ENCODE data around the gene DCPS.
"Not testable (repeated sequence)": the region's sequence is repeated elsewhere in the genome, so short reads cannot be mapped to it uniquely, and the experiment has no call there.

DCPS gene

DNA sequence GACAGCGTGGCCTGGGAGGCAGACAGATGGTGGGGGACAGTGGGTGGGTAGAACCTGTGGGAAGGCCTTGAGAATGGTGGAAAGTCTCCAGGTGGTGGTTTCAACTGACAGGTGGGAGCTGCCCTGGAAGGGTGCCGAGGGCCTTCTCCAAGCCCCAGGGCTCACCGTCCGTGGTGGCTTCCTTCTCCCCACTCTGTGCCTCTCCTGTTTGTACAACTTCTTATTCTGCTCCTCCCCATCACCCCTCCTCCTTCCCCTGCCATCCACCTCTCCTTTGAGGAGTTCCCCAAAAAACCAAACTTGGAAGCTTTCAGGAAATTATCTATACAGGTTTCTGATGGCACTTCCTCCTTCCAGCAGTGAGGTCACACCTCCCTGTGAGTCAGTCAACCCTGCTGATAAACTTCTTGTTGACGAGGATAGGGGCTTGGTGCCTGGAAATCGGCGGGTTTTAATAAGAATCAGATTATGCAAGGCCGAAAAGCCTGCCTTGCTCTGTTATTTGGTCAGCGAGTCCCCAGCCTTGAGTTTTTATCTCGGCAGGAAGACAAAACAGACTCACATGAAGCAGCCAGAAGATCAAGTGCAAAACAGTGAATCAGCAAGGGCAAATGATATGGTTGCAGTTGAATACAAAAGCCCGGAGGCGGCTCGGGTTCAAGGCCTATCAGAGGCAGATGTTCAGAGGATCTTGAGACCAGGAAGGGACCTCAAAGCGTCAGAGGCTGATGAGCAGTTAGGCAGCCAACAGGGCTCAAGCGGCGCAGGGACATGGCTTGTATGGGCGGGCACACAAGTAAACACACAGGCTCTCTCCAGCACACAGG, 42.1 kb downstream of the DCPS start:
- no peak for DNase-seq (ENCODE audit: low spot score)

DNA sequence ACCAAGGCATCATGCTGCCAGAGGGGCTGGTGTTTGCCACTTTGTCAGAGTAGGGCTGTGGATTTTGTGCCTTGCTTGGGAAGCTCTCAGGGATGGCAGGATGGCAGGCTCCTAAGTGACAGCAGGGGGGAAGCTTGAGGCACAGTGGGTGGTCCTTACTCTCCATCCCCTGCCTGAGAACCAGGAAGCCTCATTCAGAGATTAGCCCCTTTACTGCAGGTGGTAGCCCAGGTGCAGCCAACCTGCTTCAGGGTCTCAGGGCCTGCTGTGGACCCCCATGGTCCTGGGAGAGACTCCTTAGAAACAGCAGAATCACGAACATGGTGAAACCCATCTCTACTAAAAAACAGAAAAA, 42.7 kb downstream of the DCPS start:
- no peak for DNase-seq (ENCODE audit: low spot score)

DNA sequence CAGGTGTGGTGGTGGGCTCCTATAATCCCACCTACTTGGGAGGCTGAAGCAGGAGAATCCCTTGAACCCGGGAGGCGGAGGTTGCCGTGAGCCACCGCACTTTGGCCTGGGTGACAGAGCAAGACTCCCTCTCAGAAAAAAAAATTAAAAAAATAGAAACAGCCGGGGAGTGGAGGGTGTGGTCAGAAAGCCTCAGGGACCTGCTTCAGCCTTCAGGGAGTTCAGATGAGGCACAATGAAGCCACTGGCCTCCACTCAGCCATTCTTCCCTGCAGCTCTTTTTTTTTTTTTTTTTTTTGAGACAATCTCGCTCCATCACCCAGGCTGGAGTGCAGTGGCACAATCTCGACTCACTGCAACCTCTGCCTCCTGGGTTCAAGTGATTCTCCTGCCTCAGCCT, 43.1 kb downstream of the DCPS start:
- not testable (repeated sequence) for DNase-seq (ENCODE audit: low spot score)

DNA sequence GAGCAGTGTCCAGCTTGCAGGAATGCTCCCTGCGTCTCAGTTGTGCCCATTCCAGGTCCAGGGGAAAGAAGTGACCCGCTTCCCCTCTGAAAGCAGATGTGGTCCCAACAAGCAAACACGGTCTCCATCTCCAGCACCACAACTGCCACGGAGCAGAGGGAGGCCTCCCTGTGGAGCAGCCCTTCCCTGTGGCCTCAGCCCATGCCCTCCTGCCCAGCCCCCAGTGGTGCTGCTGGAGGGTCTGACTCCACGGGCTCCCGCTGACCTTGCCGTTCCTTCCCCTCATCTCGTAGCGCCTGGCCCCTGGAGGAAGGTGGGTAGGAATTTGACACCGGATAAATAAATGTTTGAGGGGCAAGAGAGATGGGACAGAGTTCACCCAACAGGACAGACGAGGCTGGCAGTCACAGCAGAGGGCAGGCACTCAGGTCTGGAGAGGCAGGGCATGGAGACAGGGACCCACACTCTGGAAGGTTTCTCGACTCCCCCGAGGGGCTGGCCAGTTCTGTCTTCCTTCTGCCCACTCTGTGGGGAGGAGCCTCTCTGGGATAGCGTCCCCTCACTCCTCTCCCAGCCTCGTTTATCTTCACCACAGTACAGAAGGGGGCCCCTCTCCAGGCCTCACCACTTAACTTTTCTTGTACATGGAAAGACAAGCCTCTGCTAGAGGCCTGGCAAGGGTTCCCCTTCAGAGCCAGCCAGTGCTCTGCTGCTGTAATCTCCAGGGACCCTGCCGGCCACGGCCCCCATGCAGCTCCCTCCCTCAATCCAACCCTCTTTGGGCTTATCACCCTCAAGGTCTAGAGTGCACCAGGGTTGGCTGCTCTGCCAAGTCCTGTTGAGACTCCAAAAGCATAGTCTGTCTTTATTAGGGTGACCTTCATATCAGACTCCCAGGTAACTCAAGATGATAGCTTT, 44.1 kb downstream of the DCPS start:
- DNase-seq (ENCODE audit: low spot score), result no peak

DNA sequence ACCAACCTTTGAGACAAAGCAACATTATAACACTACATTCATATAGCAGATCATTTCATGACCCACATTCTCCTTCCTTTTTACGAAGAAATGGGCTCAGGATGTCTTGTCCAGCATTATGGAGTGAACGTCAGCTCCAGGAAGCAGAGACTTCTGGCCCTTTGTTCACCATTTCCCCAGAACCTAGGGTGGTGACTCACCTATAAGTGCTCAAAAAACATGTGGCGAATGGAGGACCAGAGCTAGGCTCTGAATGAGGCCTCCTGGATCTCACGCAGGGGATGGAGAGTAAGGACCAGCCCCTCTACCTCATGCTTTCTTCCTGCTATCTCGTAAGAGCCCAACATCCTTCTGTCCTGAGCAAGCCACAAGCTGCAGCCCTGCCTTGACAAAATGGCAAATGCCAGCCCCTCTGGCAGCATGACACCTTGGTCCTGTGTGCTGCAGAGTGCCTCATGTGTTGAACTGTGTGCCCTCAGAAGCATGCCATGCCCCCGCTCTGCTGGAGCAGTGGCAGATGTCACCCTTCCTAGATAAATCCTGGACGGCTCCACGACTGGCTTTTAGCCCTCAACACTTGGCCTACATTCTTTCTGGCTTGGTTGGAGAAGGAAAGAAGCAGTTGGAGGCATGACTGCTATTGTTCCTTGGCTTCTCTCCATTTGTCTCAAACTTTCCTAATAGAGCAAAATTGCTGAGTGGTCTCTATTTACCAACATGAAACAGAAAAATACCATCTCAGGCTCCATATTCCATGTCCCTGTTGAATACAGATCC, 45.1 kb downstream of the DCPS start:
- DNase-seq (ENCODE audit: low spot score), result no peak

DNA sequence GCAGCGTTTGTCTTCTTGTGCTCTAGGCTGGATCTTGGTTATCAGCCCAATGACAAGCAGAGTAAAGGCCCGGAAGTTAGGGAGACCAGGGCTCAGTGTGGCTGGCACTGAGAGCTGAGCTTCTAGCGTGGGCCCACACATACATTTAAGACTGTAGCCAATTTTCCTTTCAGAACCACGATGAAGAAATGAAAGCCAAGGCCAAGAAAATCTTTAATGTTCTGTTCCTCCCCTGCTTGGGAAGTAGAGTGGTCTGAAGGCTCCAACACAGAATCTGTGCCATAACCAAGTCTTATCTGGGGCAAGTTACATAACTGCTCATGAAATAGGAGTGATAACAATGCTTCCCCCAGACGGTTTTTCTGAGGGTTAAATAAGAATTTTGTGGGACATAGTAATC, 47.0 kb downstream of the DCPS start:
- no peak for DNase-seq (ENCODE audit: low spot score)

DNA sequence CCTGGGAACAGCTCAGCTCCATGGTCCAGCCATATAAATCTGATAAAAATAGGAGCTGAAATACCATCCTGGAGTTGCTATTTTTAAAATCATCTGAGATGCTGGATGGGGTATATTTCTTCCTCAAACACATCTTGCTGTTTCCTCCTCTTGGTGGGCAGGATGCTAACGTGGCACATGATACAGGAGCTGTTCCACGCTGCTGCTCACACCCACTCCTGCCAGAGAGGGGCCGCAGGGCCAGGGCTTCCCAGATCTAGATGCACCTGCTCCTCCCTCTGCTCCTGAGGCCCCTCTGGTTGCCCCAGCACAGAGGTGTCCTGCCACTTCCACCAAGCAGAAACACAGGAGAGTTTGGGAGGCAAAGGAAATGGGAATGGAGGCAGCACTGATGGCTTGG, 48.3 kb downstream of the DCPS start:
- DNase-seq (ENCODE audit: low spot score), result no peak

DNA sequence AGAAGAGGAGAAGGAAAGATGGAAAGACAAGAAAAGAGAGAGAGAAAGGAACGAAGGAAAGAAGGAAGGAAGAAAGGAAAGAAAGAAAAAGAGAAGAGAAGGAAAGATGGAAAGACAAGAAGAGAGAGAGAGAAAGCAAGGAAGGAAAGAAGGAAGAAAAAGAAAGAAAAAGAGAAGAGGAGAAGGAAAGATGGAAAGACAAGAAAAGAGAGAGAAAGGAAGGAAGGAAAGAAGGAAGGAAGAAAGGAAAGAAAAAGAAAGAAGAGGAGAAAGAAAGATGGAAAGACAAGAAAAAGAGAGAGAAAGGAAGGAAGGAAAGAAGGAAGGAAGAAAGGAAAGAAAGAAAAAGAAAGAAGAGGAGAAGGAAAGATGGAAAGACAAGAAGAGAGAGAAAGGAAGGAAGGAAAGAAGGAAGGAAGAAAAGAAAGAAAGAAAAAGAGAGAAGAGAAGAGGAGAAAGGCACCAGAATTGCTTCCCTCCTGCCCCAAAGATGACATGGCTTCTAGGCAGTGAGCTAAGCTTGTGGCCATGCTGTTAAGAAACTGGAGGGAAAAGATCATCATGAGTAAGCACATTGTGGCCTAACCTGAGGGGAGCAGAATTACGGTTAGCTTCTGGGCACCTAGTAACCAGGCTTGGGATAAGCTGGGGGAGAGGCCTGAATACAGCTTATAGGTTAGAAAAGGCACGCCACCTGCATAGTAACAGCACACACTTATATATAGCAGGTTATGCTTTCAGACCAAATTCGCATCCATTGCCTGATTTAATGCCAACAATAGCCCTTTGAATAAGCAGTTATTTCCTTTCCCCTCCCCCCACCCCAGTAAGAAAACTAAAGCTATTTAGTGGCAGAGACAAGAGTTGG, 49.3 kb downstream of the DCPS start:
- peak; percentile 34 for DNase-seq (ENCODE audit: low spot score)

DNA sequence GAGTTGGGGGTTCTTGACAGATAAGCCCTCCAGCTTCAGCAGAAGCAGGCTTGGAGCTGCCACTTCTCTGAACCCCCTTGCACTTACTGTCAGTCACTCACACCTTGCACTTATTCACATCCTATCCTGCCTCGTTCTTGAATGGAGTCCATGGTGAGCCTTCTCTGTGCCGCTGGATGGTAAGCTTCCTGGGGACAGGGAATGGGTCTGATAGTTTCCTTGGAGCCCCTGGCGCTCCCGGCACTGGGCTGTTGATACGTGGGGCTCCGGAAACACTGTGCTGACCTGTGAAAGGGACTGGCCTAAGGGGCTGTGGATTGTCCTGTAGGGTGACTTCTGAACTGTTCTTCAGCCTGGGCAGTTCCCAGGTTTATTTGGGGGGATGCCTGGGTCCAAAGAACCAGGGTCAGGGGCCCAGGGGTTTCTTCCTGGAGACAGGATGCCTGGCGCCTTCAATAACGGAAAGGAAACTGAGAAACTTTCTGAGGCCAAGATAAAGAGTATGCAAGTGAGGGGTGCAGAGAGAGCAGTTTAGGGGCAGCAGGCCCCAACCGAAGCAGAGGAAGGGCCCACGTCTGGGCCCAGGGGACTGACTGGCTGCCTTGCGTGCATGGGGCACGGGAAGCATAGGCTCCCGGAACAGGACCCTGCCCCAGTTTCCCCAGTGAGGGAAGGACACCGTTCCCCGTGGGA, 50.9 kb downstream of the DCPS start:
- peak; percentile 26 for DNase-seq (ENCODE audit: low spot score)

DNA sequence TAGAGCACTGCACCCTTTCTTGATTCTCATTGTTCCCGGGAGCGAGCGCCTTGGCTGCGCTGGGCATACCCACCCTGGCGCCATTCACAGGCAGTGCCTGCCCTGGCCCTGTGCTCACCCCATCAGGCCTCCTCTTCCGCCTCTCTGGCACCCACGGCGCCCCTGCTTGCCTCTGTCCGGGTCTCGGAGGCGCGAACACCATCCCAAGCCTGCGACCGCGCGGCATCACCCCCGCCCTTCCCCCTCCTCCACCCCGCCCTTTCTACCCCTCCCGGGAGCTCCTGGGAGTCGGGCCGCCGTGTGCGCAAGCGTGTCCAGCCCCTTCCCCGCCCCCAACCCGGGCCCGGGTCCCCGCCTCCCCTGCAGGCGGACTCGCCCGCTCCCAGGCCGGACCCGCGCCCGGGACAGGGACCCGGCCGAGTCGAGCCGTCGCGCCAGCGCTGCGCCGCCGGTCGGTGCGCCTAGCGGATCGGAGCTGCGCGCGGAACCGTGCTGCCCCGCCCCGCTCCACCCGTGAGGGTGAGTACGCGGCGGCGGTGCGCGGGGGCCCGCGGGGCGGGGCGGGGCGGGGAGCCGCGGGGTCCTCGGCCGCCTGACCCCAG, 51.6 kb downstream of the DCPS start, which contains the start of gene ST3GAL4:
Gene ST3GAL4 (plus strand): TSS at position 363 of the 602 bp plus-strand sequence. CDS start 50,470 bp downstream, outside the sequence.
- peak; percentile 66 for DNase-seq (ENCODE audit: low spot score)

DNA sequence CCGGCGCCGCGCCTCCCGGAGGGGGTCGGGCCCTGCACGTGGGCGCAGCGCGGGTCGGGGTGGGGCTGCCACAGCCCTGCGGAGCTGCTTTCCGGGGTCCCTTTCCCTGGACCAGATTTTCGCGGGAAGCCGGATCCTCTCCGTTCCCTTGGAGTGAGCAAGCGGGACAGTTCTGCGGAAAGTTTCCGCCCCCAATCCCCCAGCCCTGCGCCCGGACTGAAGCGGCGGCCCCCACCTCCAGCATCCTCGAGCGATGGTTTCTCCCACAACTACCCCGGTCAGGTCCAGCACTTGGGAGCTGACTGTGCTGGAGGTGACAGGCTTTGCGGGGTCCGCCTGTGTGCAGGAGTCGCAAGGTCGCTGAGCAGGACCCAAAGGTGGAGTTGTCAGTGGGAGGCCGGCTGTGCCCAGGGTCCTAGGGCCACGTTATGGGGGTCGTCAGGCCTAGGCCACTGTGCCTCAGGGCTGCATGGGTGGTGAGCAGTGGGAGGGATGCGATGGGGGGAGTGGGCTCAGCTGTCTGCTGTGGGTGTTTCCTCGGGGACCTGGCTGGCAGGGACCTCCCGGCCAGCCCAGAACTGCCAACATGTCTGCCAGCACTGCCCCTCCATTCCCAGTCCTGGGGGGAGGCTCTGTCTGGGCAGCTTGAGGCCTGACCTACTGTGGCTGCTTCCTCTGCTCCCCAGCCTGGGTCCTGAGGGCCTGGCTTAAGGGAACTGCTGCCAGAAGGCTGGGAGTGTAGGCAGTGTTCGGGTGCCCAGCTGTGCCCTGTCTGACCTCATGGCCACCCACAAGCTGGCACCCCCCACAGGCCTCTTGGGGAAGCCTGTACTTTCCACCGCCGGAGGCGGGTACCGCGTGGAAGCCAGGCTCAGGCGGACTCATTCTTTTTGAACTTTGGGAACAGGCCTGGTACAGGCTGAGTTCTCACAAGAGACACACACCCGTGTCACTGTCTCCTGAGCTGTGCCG, 52.4 kb downstream of the DCPS start:
- peak; percentile 9 for DNase-seq (ENCODE audit: low spot score)

DNA sequence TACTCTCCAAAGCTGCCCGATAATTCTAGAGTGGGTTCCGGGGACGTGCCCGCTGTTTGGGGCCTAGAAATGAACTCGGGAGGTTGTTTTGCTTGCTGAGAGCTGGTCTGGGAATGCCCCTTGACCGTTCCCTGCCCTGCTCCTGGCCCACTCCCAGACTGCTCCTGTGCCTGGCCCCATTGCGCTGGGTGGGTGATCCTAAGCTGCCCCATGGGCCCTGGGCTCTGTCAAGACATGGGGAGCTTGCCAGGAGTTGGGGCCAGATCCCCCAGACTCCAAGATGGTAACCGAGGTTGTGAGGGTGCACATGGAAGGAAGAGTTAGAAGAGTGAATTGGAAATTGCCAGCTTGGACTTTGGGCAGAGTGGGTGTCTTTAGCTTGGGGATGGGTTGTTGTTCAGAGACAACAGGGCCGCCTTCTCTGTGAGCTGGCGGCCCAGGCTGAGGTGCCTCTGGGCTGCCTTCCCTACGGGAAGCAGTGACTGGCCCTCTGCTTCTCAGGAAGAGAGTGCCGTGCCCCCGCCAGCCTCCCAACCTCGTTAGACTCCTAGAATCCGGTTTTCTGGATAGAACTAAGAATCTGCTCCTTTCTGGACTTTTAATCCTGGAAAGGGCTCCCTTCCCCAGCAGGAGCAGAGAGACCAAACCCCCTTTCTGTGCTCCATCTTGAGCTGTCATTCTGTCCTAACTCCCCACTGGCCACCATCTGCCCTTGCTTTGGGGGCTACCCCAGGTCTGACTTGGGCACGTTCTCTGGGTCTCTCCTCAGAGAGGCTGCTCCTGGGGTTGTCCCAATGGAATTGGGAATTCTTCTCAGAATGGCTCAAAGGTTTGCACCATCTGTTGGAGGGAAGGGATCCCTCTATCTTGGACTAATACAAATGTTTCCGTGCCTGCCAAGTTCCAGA, 53.4 kb downstream of the DCPS start:
- DNase-seq (ENCODE audit: low spot score), result no peak

DNA sequence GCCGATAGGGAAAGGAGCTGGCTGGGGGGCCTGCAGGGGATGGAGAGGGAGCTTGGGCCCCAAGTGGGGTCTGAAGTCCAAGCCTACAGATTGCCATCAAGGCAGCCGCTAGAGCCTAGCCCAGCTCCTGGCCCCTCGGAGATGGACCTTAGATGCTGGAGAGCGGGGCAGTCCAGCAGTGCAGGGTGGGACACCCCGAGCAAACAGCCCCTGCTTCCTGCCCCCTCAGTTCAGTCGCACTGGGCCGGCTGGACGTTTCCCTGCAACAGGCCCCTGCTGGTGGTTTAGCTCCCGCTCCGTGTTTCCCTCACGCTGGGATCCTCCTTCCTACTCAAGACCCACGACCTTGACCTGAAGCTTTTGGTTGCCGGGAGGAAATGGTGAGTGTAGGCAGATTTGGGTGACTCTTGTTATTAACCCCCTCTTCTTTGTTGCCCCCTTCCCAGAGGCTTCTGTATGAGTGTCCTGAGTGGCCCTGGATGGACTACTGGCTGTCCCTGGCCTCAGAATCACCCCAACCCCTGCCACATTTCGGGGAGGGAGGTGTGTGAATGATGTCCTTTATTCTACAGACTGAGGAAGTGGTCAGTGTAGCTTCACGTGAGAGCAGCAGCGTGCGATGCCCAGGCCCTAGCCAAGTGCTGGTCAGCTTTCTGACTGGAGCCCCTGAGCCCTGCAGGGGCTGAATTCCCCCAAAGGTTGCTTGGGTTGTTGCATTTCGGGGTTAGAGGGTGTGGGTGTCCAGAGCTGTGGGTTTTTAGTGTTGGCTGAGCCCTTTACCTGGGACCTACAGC, 54.3 kb downstream of the DCPS start:
- DNase-seq (ENCODE audit: low spot score), result no peak

DNA sequence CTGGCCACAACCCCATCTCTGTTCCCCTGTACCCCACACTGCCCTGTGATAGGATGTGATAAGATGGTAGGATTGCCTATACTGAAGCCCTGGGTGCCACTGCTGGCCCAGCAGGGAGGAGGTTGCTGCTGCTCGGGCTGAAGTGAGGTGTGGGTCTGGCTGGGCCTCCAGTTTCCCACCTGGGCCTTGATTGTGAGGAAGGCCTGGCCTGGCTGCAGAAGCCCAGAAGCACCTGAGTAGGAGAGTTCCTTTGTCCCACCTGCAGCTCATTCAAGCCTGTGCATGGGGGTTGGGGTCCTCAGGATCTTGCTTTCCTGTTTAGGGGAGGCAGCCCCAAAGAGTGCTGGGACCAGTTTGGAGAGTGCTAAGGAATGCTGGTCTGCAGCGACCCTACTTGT, 54.9 kb downstream of the DCPS start:
- DNase-seq (ENCODE audit: low spot score), result no peak

DNA sequence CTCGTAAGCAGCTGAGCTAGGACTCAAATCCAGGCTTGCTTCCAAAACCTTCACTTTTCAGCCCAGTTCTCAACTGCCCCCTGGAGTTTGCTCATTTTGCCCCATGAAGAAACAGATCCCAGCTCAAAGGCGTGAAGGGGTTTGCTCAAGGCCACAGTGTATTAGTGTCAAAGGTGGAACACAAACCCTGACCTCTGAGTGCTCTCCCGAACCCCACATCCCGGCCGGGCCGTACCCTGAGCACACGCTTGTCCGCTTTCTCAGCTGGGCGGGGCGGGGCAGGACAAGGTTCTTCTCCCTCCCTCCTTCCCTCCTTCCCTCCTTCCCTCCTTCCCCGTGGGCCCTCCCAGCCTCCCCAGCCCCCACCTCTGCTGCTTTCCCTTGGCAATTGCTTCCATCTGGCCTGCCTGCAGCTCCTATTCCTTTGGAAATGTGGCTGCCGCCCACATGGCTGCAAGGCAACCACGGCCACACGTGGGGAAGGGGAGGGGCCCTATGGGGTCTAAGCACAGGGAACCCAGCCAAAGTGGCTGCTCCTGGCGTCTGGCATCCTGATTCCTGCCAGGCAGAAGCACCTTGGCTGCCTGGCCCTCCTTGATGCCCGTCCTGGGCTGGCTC, 55.7 kb downstream of the DCPS start:
- DNase-seq (ENCODE audit: low spot score), result no peak

DNA sequence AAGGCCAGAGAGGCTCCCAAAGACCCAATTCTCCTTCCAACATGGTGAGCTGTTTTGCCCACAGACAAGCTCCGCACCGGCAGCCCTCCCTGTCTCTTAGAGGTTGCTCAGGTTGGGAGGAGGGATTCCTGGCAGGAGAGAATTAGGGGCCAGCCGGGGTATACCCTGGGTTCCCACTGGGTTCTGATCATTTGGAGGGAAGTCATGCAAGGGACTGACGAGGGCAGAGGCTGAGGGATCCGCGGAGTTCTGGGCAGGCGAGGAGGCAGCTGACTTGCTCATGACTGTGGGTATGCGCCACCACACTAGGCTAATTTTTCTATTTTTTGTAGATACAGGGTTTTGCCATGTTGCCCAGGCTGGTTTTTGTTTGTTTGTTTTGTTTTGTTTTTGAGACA, 56.2 kb downstream of the DCPS start:
- no peak for DNase-seq (ENCODE audit: low spot score)

DNA sequence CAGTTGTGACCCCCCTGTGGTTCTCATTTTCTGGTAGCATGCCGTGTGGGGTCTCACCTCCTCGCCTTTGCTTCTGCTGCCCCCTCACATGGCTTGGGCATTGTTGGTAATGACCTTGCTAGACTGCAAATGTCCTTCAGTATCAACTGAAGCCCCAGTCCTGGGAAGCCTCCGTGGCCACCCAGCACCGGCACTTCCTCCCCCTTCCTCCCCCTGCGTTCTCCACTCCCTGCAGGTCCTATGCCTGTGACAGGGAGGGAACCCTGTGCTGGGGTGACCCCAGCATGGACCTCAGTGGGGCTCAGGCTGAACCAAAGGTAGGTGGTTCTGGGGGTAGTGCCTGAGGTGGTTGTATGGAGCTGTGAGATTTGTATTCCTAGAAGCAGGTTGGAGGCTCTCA, 57.5 kb downstream of the DCPS start:
- no peak for DNase-seq (ENCODE audit: low spot score)
